ENCODE data around the gene RPS6KA4.
"Not testable (repeated sequence)": the region's sequence is repeated elsewhere in the genome, so short reads cannot be mapped to it uniquely, and the experiment has no call there.

RPS6KA4 gene

GRCh38 chr11:64358907-64359711 lies at the start of gene RPS6KA4:
RPS6KA4 (plus strand) TSS chr11:64359162; CDS start chr11:64359236, 74 bp downstream.
- peak; percentile 76 for DNase-seq

- no peak for DNase-seq
These were observed 46.0 kb upstream of the RPS6KA4 start for GRCh38 chr11:64312947-64313346.

- no peak for DNase-seq
These were observed 45.3 kb upstream of the RPS6KA4 start for GRCh38 chr11:64313491-64314145.

- DNase-seq = no peak
These were observed 44.7 kb upstream of the RPS6KA4 start for GRCh38 chr11:64314146-64314804.

GRCh38 chr11:64314805-64315561 lies 44.0 kb upstream of the RPS6KA4 start:
- no peak for DNase-seq

- not testable (repeated sequence) for DNase-seq
These were observed 43.1 kb upstream of the RPS6KA4 start for GRCh38 chr11:64315667-64316526.

GRCh38 chr11:64316672-64317324 lies 42.2 kb upstream of the RPS6KA4 start:
- no peak for DNase-seq

- peak; percentile 95 for DNase-seq
These were observed 41.5 kb upstream of the RPS6KA4 start, which contains the start of gene TRMT112 for GRCh38 chr11:64317325-64317960. TRMT112 (minus strand) TSS chr11:64317559; CDS start chr11:64317526, 33 bp downstream.

- DNase-seq = peak; percentile 96
These were observed 40.8 kb upstream of the RPS6KA4 start, which contains the start of gene PRDX5 for GRCh38 chr11:64317961-64318765. PRDX5 (plus strand) TSS chr11:64318121; CDS start chr11:64318216, 95 bp downstream.

GRCh38 chr11:64318766-64319761 lies 39.9 kb upstream of the RPS6KA4 start:
- no peak for DNase-seq

GRCh38 chr11:64320556-64320955 lies 38.4 kb upstream of the RPS6KA4 start:
- DNase-seq = no peak

- DNase-seq = no peak
These were observed 37.9 kb upstream of the RPS6KA4 start for GRCh38 chr11:64321026-64321425.

GRCh38 chr11:64321533-64321932 lies 37.4 kb upstream of the RPS6KA4 start:
- DNase-seq = no peak

GRCh38 chr11:64322925-64323260 lies 36.1 kb upstream of the RPS6KA4 start:
- no peak for DNase-seq

- DNase-seq = no peak
These were observed 35.6 kb upstream of the RPS6KA4 start for GRCh38 chr11:64323373-64323772.

GRCh38 chr11:64323984-64324383 lies 35.0 kb upstream of the RPS6KA4 start:
- not testable (repeated sequence) for DNase-seq

- no peak for DNase-seq
These were observed 34.1 kb upstream of the RPS6KA4 start for GRCh38 chr11:64324692-64325469.

- DNase-seq = no peak
These were observed 31.6 kb upstream of the RPS6KA4 start for GRCh38 chr11:64327375-64327774.
